ENCODE data around the gene PHF21A. TPM values are rescaled to one million over a fixed set of nuclear protein-coding genes. Genes with fewer than 3 reads are reported as not detected.

The PHF21A gene
- total and polyA plus RNA-seq, 2 of the 8 experiments (the other 6 are each of a cell fraction or from before 2014, with no cell fraction given): 17.6 to 40.3 TPM

GRCh38 chr11:46050003-46050461 lies 71.2 kb downstream of the PHF21A start:
- H3K27me3 ChIP-seq (replicated peaks in 1 of 4; ENCODE audit: control insufficient read depth in 3 of 4, extremely low read depth in 1 of 4, insufficient read depth in 3 of 4, low read length in 3 of 4): no peaks in the 10 kb centered on the region
- H2BK20ac ChIP-seq (ENCODE audit: low read length): no peak overlapping the region
- no peak overlapping the region for H2BK120ac ChIP-seq (replicated peaks; ENCODE audit: low read depth, low read length)
- DNase-seq (ENCODE audit: low read depth in 1 of 2, low spot score in 2 of 2): peak in 1 of 2 experiments; percentile 13
- no peaks in the 10 kb centered on the region for H3K23me2 ChIP-seq (ENCODE audit: low read depth, low read length)
- H3K4me1 ChIP-seq (replicated peaks in 1 of 4; ENCODE audit: control insufficient read depth in 3 of 4, insufficient read depth in 4 of 4, low read length in 3 of 4): peaks cover 6 to 36% (median 27%) of the 10 kb centered on the region in 4 experiments; a peak in 6 of 7 replicates
- no peak overlapping the region for H3K56ac ChIP-seq (replicated peaks; ENCODE audit: insufficient read length, low read depth, low read length)
- H4K91ac ChIP-seq (replicated peaks; ENCODE audit: insufficient read length, low read length): no peak overlapping the region
- H2BK5ac ChIP-seq (ENCODE audit: low read depth, low read length): no peak overlapping the region
- CTCF ChIA-PET (ENCODE audit: partially characterized antibody): interaction anchor here (0.6 to 1.4 kb wide), 5 partner anchors 27 to 84 kb away, joined by 3 to 7 read pairs (median 3); no protein-coding TSS in a partner anchor
- H2AK5ac ChIP-seq (ENCODE audit: low read depth, low read length): no peak overlapping the region
- no peak overlapping the region for H3K4me3 ChIP-seq (ENCODE audit: extremely low read depth in 1 of 4, insufficient read depth in 2 of 4, low read depth in 3 of 4, low read length in 4 of 4)
- H3K9me3 ChIP-seq (ENCODE audit: insufficient read depth in 2 of 2, low read depth in 1 of 2, low read length in 1 of 2): no peaks in the 10 kb centered on the region
- H4K20me1 ChIP-seq (replicated peaks in 1 of 2; ENCODE audit: control insufficient read depth in 1 of 2, insufficient read depth in 2 of 2, low read length in 2 of 2): no peaks in the 10 kb centered on the region
- peaks cover 0 to 6% of the 10 kb centered on the region in 2 experiments; a peak in 1 of 4 replicates for H3K79me2 ChIP-seq (ENCODE audit: control insufficient read depth in 1 of 2, insufficient read depth in 2 of 2, low read length in 2 of 2)
- WGBS, 2 experiments (ENCODE audit: extremely low coverage in 1 of 2, insufficient coverage in 1 of 2, insufficient read length in 1 of 2, insufficient replicate concordance in 2 of 2, low coverage in 1 of 2, low lambda C conversion rate in 2 of 2, missing lambda C conversion rate in 1 of 2): 31% methylated on average over 4 of the region's 4 CpGs; no CpG with 5 or more reads in 1 of the 2 experiments
- H3K23ac ChIP-seq (ENCODE audit: insufficient read length): no peak overlapping the region
- H2BK15ac ChIP-seq (ENCODE audit: low read length): no peak overlapping the region
- no peak overlapping the region for H4K8ac ChIP-seq (ENCODE audit: extremely low read depth, insufficient read depth, low read length)
- H2AFZ ChIP-seq (ENCODE audit: low read length): no peak overlapping the region
- no peak overlapping the region for H3K14ac ChIP-seq (ENCODE audit: insufficient read length)
- peak overlapping the region in 1 of 4 experiments; percentile 14; a peak in 1 of 7 replicates for H3K9ac ChIP-seq (replicated peaks in 1 of 4; ENCODE audit: extremely low read depth in 1 of 4, low read depth in 3 of 4, low read length in 3 of 4)
- peak overlapping the region; percentile 11 to 48 for H3K4me2 ChIP-seq (ENCODE audit: insufficient read depth in 1 of 2, low read depth in 2 of 2, low read length in 2 of 2)
- peak overlapping the region; percentile 58 for H3K27ac ChIP-seq (ENCODE audit: low read depth, low read length)
- H3K79me1 ChIP-seq (ENCODE audit: low read depth, low read length): no peaks in the 10 kb centered on the region
- POLR2A ChIA-PET (ENCODE audit: partially characterized antibody): interaction anchor here (0.9 to 1.5 kb wide), 6 partner anchors 9 to 49 kb away, joined by 3 to 4 read pairs (median 3); no protein-coding TSS in a partner anchor
- peak overlapping the region; percentile 61 for H2BK12ac ChIP-seq (ENCODE audit: low read depth, low read length)
- H4K5ac ChIP-seq (ENCODE audit: insufficient read length, low read depth, low read length): no peak overlapping the region
- no peak overlapping the region for H3K4ac ChIP-seq (replicated peaks; ENCODE audit: insufficient read length, low read depth, low read length)
- peak; percentile 78 for FAIRE-seq
- H3K36me3 ChIP-seq (ENCODE audit: control insufficient read depth in 2 of 4, insufficient read depth in 4 of 4, low read length in 3 of 4): no peaks in the 10 kb centered on the region
- H3K18ac ChIP-seq (ENCODE audit: extremely low read depth, low read length): no peak overlapping the region; the same call in 1 of the 2 replicates
- peak; percentile 81 for TF ChIP-seq ASH2L (IDR thresholded peaks at IDR 0.05; ENCODE audit: low read length)
- no peak for TF ChIP-seq EGR1 (IDR thresholded peaks at IDR 0.05; ENCODE audit: borderline replicate concordance, low read depth, low read length)
- no peak for TF ChIP-seq POU5F1 (IDR thresholded peaks at IDR 0.05; ENCODE audit: low read depth, low read length)
- no peak for TF ChIP-seq TAF7 (optimal IDR thresholded peaks at IDR 0.05; ENCODE audit: borderline replicate concordance, low read depth, low read length)
- no peak for TF ChIP-seq SP4 (IDR thresholded peaks at IDR 0.05; ENCODE audit: low read length)
- TF ChIP-seq CEBPB (IDR thresholded peaks at IDR 0.05; ENCODE audit: low read depth, low read length): no peak
- TF ChIP-seq NANOG (IDR thresholded peaks at IDR 0.05; ENCODE audit: insufficient read depth, low read depth, low read length, poor library complexity, severe bottlenecking): peak; percentile 6
- peak; percentile 23; the same call in 1 of the 2 replicates for TF ChIP-seq TEAD4 (IDR thresholded peaks at IDR 0.05; ENCODE audit: low read depth, low read length)
- TF ChIP-seq JUND (IDR thresholded peaks at IDR 0.05; ENCODE audit: low read length): 0 out of 2 replicates have a peak, but pooled peaks have one; percentile 10
- TF ChIP-seq CTCF (IDR thresholded peaks at IDR 0.05; ENCODE audit: control extremely low read depth in 1 of 3, insufficient read depth in 1 of 3, low read depth in 1 of 3, low read length in 3 of 3): peak in 1 of 3 experiments; percentile 4; a peak in 1 of 4 replicates
- no peak for TF ChIP-seq SIX5 (IDR thresholded peaks at IDR 0.05; ENCODE audit: low read depth, low read length)
